Measurements from ENCODE around the gene RPS6KA6.

Gene RPS6KA6

GRCh38 chrX:84160736-84161135, 27.3 kb downstream of the RPS6KA6 start:
- ChIA-PET POLR2A (no interaction called here), CTCF (no interaction called here)
- DNase-seq (ENCODE audit: extremely low spot score): no peak
- TF ChIP-seq FOXA1 (IDR thresholded peaks at IDR 0.05): no peak
- no peak for TF ChIP-seq CTBP1 (IDR thresholded peaks at IDR 0.05; ENCODE audit: borderline replicate concordance)
- no peak for TF ChIP-seq SUZ12 (IDR thresholded peaks at IDR 0.05)
- TF ChIP-seq NFRKB (IDR thresholded peaks at IDR 0.05): no peak
- TF ChIP-seq ARNT (IDR thresholded peaks at IDR 0.05): no peak
- TF ChIP-seq SP1 (IDR thresholded peaks at IDR 0.05): no peak
- TF ChIP-seq L3MBTL2 (conservative IDR thresholded peaks at IDR 0.05): no peak
- TF ChIP-seq ELF4 (IDR thresholded peaks at IDR 0.05): no peak
- no peak for TF ChIP-seq ZNF384 (IDR thresholded peaks at IDR 0.05)

GRCh38 chrX:84156821-84157220, 31.2 kb downstream of the RPS6KA6 start:
- ChIA-PET POLR2A (no interaction called here), CTCF (no interaction called here)
- TF ChIP-seq NFRKB (IDR thresholded peaks at IDR 0.05): no peak
- TF ChIP-seq FOXK2 (IDR thresholded peaks at IDR 0.05): no peak
- TF ChIP-seq ELF4 (IDR thresholded peaks at IDR 0.05): no peak
- TF ChIP-seq FOXA1 (IDR thresholded peaks at IDR 0.05): no peak
- no peak for TF ChIP-seq SUZ12 (IDR thresholded peaks at IDR 0.05)
- no peak for TF ChIP-seq BHLHE40 (IDR thresholded peaks at IDR 0.05; ENCODE audit: borderline replicate concordance)
- no peak for TF ChIP-seq LEF1 (IDR thresholded peaks at IDR 0.05; ENCODE audit: borderline replicate concordance)
- no peak for DNase-seq (ENCODE audit: extremely low spot score)

GRCh38 chrX:84155938-84156337, 32.1 kb downstream of the RPS6KA6 start:
- TF ChIP-seq FOXA1 (IDR thresholded peaks at IDR 0.05) (no peak), NFRKB (IDR thresholded peaks at IDR 0.05) (no peak), ZNF384 (IDR thresholded peaks at IDR 0.05) (no peak), ARNT (IDR thresholded peaks at IDR 0.05) (no peak), ELF4 (IDR thresholded peaks at IDR 0.05) (no peak), CTBP1 (IDR thresholded peaks at IDR 0.05; ENCODE audit: borderline replicate concordance) (no peak), LEF1 (IDR thresholded peaks at IDR 0.05; ENCODE audit: borderline replicate concordance) (no peak), SP1 (IDR thresholded peaks at IDR 0.05) (no peak), L3MBTL2 (conservative IDR thresholded peaks at IDR 0.05) (no peak), FOXM1 (IDR thresholded peaks at IDR 0.05; ENCODE audit: borderline replicate concordance) (no peak), BHLHE40 (IDR thresholded peaks at IDR 0.05; ENCODE audit: borderline replicate concordance) (no peak), FOXK2 (IDR thresholded peaks at IDR 0.05) (no peak)
- CTCF ChIA-PET: interaction anchor here (0.6 kb wide), 1 partner anchor 21 kb away, joined by 4 read pairs; no protein-coding TSS in a partner anchor
- DNase-seq (ENCODE audit: extremely low spot score): no peak
- POLR2A ChIA-PET: no interaction called here

- DNase-seq (ENCODE audit: extremely low spot score): no peak
- POLR2A ChIA-PET: no interaction called here
- no peak for TF ChIP-seq ARNT (IDR thresholded peaks at IDR 0.05)
- no peak for TF ChIP-seq CTBP1 (IDR thresholded peaks at IDR 0.05; ENCODE audit: borderline replicate concordance)
- TF ChIP-seq BHLHE40 (IDR thresholded peaks at IDR 0.05; ENCODE audit: borderline replicate concordance): no peak
- no peak for TF ChIP-seq L3MBTL2 (conservative IDR thresholded peaks at IDR 0.05)
- TF ChIP-seq ELF4 (IDR thresholded peaks at IDR 0.05): no peak
- TF ChIP-seq PKNOX1 (IDR thresholded peaks at IDR 0.05): no peak
- no peak for TF ChIP-seq SP1 (IDR thresholded peaks at IDR 0.05)
- no peak for TF ChIP-seq TARDBP (IDR thresholded peaks at IDR 0.05)
- no peak for TF ChIP-seq FOXM1 (IDR thresholded peaks at IDR 0.05; ENCODE audit: borderline replicate concordance)
- TF ChIP-seq HDGF (IDR thresholded peaks at IDR 0.05; ENCODE audit: borderline replicate concordance): no peak
- TF ChIP-seq SUZ12 (IDR thresholded peaks at IDR 0.05): no peak
- TF ChIP-seq LEF1 (IDR thresholded peaks at IDR 0.05; ENCODE audit: borderline replicate concordance): no peak
- no peak for TF ChIP-seq FOXA1 (IDR thresholded peaks at IDR 0.05)
- no peak for TF ChIP-seq ZNF384 (IDR thresholded peaks at IDR 0.05)
- CTCF ChIA-PET: no interaction called here
Observed at GRCh38 chrX:84153538-84153937, 34.5 kb downstream of the RPS6KA6 start.

- ChIA-PET POLR2A (no interaction called here), CTCF (no interaction called here)
- TF ChIP-seq HDGF (IDR thresholded peaks at IDR 0.05; ENCODE audit: borderline replicate concordance): no peak
- TF ChIP-seq TARDBP (IDR thresholded peaks at IDR 0.05): no peak
- TF ChIP-seq FOXK2 (IDR thresholded peaks at IDR 0.05): no peak
- TF ChIP-seq SP1 (IDR thresholded peaks at IDR 0.05): no peak
- no peak for TF ChIP-seq CTBP1 (IDR thresholded peaks at IDR 0.05; ENCODE audit: borderline replicate concordance)
- TF ChIP-seq LEF1 (IDR thresholded peaks at IDR 0.05; ENCODE audit: borderline replicate concordance): no peak
- TF ChIP-seq PKNOX1 (IDR thresholded peaks at IDR 0.05): no peak
- TF ChIP-seq FOXM1 (IDR thresholded peaks at IDR 0.05; ENCODE audit: borderline replicate concordance): no peak
- no peak for TF ChIP-seq SUZ12 (IDR thresholded peaks at IDR 0.05)
- TF ChIP-seq ZNF384 (IDR thresholded peaks at IDR 0.05): no peak
- TF ChIP-seq NFRKB (IDR thresholded peaks at IDR 0.05): no peak
- TF ChIP-seq ELF4 (IDR thresholded peaks at IDR 0.05): no peak
- no peak for TF ChIP-seq BHLHE40 (IDR thresholded peaks at IDR 0.05; ENCODE audit: borderline replicate concordance)
- DNase-seq (ENCODE audit: extremely low spot score): no peak
Observed at GRCh38 chrX:84144991-84145390, 43.0 kb downstream of the RPS6KA6 start.

- CTCF ChIA-PET: no interaction called here
- no peak for DNase-seq (ENCODE audit: extremely low spot score)
- POLR2A ChIA-PET: no interaction called here
- TF ChIP-seq ARNT (IDR thresholded peaks at IDR 0.05) (no peak), HDGF (IDR thresholded peaks at IDR 0.05; ENCODE audit: borderline replicate concordance) (no peak), CTBP1 (IDR thresholded peaks at IDR 0.05; ENCODE audit: borderline replicate concordance) (no peak), FOXA1 (IDR thresholded peaks at IDR 0.05) (no peak), LEF1 (IDR thresholded peaks at IDR 0.05; ENCODE audit: borderline replicate concordance) (no peak), SUZ12 (IDR thresholded peaks at IDR 0.05) (no peak), PKNOX1 (IDR thresholded peaks at IDR 0.05) (no peak), TARDBP (IDR thresholded peaks at IDR 0.05) (no peak), L3MBTL2 (conservative IDR thresholded peaks at IDR 0.05) (no peak), FOXM1 (IDR thresholded peaks at IDR 0.05; ENCODE audit: borderline replicate concordance) (no peak), BHLHE40 (IDR thresholded peaks at IDR 0.05; ENCODE audit: borderline replicate concordance) (no peak), NFRKB (IDR thresholded peaks at IDR 0.05) (no peak)
Observed at GRCh38 chrX:84144281-84144680, 43.7 kb downstream of the RPS6KA6 start.

Measured in HEK293T (cell line).